HCEC 1CT (cell line): ENCODE results near the gene FRMPD2.

Experiments
- DNase-seq: peaks from one replicate; pipeline ENCODE4 v3.0.0-alpha.2; 2017

Gene FRMPD2, protein sequence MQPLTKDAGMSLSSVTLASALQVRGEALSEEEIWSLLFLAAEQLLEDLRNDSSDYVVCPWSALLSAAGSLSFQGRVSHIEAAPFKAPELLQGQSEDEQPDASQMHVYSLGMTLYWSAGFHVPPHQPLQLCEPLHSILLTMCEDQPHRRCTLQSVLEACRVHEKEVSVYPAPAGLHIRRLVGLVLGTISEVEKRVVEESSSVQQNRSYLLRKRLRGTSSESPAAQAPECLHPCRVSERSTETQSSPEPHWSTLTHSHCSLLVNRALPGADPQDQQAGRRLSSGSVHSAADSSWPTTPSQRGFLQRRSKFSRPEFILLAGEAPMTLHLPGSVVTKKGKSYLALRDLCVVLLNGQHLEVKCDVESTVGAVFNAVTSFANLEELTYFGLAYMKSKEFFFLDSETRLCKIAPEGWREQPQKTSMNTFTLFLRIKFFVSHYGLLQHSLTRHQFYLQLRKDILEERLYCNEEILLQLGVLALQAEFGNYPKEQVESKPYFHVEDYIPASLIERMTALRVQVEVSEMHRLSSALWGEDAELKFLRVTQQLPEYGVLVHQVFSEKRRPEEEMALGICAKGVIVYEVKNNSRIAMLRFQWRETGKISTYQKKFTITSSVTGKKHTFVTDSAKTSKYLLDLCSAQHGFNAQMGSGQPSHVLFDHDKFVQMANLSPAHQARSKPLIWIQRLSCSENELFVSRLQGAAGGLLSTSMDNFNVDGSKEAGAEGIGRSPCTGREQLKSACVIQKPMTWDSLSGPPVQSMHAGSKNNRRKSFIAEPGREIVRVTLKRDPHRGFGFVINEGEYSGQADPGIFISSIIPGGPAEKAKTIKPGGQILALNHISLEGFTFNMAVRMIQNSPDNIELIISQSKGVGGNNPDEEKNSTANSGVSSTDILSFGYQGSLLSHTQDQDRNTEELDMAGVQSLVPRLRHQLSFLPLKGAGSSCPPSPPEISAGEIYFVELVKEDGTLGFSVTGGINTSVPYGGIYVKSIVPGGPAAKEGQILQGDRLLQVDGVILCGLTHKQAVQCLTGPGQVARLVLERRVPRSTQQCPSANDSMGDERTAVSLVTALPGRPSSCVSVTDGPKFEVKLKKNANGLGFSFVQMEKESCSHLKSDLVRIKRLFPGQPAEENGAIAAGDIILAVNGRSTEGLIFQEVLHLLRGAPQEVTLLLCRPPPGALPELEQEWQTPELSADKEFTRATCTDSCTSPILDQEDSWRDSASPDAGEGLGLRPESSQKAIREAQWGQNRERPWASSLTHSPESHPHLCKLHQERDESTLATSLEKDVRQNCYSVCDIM (N-terminal part only)

DNA sequence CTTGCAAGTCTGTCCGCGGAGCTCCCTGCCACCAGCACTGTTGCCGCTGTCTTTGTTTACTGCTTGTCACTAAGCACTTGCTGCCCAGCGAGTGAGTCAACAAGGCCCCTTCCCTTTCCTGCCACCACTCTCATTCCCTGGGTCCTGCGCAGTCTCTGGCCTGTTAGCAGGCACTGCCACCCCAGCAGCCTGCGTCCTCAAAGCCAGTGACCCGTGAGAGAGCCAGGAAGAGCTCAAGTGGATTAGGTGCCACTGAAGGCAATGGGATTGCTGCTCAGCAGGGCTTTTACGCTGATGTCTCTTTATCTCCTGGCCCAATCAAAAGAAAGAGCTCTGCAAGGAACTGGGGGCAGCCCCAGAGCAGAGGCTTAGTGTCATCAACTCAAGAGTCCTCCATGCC lies at the start of gene FRMPD2:
TSS of gene FRMPD2 (minus strand) at position 61 of the 400 bp plus-strand sequence. CDS start 129 bp downstream, outside the sequence.
- no peak for DNase-seq

DNA sequence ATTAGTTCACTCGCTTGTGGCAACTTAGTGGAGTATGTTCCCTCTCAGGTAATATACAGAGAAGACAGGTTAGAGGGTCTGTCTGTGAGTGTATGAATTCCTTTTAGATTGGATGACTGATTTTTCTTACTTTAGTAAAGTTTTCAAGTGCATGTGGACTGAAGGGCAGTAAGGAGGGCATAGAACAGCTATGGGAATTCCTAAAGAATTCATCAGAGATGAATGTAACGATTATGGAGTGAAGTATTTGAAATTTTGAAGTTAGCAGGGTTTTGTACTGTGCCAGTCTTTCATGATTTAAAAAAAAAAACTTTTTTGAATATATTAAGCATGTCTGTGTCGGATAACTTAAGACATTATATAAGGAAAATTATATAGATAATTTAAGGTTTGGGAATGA lies 47.5 kb upstream of the FRMPD2 start:
- peak; percentile 15 for DNase-seq

DNA sequence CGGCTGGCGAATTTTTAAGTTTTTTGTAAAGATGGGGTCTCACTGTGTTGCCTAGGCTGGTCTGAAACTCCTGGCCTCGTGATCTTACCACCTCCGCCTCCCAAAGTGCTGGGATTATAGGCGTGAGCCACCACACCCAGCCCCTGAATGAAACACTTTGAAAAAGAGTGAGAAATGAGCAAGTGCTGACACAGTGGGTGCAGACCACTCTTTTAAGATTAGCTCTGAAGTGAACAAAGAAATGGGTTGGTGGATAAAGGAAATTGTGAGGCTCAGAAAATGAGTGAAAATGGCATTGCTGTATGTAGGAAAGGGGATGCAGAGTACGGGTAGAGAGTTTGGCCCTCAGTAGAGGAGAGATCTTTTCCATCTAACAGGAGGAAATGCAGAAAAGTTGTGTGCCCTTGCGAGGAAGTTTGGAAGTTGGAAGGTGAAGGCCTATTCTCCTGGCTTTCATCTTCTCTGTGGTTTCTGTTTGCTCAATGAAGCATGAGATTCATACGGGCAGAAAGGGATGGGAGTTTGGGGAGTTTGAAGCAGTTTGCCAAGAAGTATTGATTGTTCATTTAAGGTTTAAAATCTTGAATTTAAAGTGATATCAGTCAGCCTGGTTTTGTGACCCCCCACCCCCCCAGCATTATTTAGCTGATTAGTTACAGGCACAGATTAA lies 43.0 kb upstream of the FRMPD2 start:
- no peak for DNase-seq

DNA sequence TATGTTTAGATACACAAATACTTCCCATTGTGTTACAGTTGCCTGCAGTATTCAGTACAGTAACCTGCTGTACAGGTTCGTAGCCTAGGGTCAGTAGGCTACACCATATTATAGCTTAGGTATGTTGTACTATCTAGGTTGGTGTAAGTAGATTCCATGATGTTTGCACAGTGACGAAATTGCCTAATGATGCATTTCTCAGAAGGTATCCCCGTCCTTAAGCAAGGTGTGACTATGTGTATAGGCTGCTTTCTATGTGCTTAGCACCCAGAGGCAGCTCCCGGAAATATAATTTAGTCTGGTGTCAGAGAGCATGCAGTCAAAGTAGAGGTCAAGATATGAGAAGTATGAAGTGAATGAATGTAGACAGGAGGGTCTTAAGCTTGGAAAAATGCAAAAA lies 41.7 kb upstream of the FRMPD2 start:
- no peak for DNase-seq

DNA sequence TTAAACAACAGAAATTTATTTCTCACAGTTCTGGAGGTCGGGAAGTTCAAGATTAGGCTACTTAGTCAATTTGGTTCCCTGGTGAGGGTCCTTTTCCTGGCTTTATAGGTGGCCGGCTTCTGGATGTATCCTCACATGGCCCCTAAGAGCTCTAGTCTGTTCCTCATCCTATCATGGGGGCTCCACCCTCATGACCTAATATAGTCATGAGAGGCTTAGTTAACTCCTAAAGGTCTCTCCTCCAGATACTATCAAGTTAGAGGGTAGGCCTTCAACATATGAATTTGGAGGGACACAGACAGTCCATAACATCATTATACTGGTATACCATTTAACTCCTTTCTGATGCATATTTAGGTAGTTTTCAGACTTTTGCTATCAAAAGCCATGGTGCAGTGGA lies 39.6 kb upstream of the FRMPD2 start:
- no peak for DNase-seq

DNA sequence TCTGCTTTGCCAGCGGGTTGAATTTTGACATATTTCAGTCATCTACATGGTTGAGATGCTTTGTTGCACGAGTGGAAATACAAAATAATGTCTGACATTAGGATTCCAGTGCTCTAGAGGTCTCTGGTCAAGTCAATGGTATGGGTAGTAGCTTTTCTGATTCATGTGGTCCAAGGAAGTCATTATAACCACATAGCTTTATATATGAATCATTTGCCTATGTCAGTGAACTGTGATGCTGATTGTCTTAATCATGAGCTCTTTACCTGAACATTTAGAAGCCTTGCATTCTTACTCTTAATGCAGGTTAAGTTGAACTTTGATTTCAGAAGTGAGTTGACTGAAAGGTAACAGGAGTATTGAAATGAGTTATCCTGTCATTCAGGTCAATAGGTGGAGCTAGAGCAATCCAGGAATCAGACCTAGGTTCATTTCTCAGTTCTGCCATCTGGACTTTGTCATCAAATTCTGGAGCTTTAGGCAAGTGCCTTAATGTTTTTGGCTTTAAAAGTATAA lies 35.3 kb upstream of the FRMPD2 start:
- peak; percentile 78 for DNase-seq

DNA sequence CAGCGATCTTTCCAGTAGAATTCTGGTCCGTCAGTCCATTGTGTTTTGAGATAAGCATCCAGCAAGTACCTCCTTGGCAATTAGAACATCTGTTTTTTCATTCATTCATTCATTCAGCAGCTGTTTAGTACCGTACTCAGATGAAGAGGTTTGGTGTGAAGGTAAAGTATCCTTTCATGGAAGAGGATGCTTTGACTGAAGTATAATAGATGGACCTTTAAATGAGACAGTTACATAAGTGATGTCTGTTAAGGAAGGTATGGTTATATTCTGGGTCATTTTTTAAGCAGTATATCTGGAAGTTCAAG lies 33.2 kb upstream of the FRMPD2 start:
- DNase-seq = no peak

DNA sequence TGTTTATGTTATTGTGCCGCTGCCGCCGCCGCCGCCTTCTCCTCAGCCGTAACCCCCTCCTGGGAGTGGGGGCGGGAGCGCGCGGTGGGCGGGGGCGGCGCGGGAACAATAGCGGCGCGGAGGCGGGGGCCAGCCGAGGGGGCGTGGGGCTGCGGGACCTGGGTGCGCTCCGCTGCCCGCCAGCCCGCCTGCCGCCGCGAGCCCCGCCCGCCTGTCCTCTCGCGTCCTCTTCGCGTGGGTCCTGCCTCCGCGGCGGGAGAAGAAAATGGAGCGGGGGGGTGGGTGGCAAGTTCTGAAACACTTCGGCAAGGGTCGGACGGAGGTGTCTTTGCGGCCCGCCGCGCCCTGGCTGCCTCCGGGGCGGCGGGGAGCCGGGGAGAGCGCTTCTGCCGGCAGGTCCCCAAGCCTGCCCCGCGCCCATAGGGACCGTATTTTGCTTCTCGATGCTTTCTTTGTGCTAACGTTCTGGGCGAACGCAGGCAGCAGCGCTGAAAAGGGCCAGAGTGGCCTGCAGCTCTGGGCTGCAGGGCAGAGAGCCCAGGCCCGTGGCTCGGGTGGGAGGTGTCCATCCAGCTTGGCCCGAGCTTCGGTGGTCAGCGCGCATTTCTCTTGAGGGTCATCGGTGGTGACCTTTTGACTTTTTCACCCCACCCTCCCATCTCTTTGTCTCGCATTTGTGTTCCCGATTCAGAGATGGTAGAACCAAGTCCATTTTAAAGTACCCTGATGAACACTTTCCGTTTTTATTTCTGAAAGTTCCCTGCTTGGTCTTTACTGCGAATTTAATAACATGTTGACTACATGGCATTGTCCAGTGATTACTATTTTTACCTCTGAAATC lies 32.6 kb upstream of the FRMPD2 start:
- peak; percentile 35 for DNase-seq

DNA sequence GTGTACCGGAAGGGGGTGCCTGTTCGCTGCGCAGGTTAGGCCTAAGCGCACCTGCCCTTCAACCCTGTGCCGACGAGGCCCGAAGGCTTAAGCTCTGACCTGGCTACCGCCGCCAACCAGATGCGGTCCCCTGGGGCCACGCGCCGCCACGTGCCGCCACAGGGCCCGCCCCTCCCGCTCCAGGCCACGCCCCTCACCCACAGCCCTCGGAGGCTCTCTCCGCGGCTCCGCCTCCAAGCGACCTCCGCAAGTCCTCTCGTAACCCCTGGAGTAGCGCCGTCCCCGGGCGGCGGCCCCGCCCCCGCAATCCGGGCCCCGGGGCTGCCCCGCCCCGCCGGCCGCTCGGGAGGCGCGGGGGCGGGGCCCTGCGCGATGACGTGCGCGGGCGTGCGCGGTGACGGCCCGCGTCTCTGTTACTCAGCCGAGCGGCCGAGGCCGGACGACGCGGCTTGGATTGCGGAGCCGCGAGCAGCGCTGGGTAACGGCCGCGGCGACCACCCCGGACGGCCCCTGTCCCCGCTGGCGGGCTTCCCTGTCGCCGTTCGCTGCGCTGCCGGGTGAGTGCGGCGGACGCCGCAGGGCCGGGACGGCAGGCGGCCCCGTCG lies 31.9 kb upstream of the FRMPD2 start, which contains the start of gene MAPK8:
TSS of gene MAPK8 (plus strand) at position 413 of the 605 bp plus-strand sequence. CDS start 94,984 bp downstream, outside the sequence.
- DNase-seq = peak; percentile 80

DNA sequence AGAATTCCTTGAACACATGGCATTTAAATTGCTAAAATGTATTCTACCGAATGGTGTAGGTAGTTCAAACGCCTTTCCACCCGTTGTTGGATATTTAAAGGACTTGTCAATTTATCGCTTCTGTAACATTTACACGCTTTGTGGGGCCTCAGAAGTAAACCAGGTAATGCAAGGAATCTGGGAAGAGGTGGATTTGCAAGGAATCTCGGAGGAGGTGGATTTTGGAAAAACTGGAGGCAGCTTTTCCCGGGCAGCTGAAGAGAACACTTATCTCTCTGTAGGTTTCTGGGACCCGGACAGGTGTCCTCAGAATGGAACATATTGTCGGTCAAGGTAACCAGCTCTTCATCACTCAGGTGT lies 31.4 kb upstream of the FRMPD2 start:
- no peak for DNase-seq

DNA sequence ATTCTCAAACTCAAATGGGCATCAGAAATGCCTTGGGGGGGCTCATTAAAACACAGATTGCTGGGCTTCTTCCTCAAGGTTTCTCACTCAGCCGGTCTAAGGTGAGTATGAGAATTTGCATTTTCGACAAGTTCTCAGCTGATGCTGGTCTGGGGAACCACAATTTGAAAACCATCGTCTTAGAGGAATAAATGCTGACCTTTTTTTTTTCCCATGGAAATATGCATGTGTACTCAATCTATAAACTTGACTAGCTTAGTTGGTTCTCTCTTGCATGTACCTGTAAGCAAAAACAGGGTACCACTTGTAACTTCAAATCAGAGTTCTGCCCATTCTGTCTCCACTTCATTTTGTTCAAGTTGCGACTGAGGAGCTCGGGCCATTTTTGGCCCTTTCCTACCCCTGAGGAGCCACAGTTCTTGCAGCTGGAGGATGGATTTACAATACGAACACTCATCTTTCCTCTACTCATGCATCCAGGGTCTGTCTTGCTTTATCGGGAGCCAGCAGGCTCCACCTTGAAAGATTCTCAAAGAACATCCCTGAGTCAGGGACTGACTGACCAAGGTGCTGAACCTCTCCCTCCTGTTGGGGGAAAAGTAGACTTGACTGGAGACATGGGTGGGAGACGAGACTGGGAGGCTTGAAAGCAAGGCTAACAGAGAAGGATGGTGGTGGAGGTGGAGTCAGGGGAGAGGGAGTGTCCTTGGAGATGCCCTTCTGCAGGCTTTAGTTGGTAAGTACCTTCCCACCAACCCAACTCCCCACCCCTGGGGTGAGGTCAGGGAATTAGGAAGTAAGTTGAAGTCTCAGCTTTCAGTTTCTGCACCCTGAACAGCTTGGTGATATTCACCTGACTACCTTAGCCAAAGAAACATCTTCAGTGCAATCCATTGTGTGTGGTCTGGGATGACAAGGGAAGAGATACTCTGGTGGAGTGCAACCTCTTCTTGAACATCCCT lies 28.3 kb upstream of the FRMPD2 start:
- no peak for DNase-seq

DNA sequence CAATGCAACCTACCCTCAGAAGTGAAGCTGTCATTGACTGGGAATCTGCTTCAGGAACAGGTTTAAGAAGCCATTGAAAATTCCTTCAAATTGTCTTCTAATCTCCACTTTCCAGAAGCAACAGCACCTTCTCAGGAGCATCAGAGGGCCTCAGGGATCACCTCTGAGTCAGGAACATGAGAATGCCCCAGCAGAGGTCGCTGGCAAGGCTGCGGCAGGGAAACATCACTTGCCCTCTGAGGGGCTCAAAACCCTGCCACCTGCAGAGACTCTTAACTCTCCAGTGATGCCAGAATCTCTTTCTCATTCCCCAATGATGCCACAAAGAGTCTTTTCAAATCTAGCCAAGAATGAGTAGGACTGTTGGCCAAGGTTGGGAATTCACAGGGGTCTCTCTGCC lies 26.1 kb upstream of the FRMPD2 start:
- no peak for DNase-seq

DNA sequence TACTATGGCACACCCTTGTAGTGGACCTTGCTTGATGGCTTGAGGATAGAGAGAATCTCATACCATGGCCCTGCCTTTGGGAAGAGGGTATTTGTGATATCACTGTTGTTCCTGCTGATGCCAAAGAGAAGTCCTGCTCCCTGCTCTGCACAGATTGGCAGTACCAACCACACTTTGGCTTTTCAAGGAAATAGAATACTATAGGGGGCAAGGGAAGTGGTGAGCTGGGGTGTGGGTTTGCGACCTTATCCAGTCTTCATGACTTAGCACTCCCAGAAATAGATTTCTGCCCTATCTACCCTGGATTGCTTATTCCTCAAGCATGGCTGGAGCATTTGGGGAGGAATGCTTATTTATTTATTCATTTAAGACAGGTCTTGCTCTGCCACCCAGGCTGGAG lies 25.2 kb upstream of the FRMPD2 start:
- DNase-seq = no peak

DNA sequence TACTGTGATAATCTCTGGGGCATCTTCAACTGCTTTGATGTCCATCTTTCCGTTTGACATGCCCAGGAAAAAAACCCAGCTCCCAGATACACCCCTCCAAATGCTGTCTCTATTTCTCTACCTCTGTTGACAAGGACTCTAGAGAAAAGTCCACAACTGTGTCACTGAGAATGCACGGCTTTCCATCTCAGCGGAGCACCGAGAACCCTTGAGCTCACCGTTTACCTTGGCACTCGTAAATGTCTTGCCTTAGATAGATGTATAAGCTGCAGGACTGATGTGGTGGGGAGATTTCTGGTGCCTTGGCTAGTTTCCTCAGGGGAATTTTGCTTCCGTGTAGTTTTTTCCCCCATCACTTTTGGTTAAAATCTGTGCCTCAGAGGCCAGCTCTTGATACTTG lies 24.6 kb upstream of the FRMPD2 start:
- DNase-seq = no peak

DNA sequence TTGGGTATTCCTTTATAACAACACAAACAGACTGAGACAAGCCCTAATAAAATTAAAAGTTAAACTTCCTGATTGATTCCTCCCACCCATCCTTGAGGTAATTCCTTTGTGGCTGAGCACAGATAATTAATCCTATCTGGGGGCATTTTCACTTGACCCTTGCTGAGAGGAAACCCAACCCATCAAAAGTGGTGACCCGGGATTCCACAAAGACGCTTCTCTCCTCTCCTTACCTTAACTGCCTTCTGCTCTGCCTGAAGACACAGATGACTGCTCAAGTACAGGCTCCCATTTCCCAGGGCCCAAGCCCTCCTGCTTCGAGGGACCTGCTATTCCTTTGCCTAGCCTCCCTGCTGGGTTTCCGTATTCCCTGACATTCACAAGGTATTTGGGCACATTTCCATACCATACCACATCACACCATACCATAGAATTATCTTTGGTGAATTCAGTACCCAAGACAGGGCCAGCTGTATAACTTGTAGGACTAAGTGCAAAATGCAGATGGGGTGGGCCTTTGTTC lies 22.1 kb upstream of the FRMPD2 start:
- no peak for DNase-seq

DNA sequence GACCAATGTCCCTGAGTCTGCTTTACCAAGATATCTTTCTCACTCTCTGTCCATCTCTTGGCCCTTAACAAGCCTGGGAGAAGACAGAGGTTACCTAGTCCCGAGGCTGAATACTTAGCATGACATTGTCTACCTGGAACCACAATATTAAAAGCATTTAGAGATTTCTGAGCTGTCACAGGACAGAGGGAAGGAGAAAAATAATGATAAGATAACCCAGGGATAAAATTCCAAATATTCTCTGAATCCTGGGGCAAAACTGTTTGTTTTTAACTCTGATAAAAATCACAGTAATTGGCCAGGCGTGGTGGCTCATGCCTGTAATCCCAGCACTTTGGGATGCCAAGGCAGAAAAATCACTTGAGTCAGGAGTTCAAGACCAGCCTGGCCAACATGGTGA lies 19.9 kb upstream of the FRMPD2 start:
- DNase-seq = no peak

DNA sequence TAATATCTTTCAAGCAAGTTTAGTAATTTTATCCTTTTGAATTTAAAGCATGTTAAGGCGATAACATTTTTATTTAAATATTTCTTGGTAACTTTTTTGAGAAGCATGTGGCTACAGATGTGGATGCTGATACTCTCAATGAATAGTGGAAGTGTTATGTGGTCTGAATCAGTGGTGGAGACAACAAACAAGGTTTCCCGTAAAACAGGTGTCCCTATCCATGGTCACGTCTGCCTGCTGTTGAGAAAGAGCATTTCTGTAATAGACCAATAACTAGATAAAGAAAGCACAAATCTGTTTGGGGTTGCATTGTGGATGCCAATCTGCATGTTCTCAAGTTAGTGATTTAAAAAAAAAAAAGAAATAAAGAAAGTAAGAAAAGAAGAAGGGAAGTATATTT lies 18.1 kb upstream of the FRMPD2 start:
- no peak for DNase-seq

DNA sequence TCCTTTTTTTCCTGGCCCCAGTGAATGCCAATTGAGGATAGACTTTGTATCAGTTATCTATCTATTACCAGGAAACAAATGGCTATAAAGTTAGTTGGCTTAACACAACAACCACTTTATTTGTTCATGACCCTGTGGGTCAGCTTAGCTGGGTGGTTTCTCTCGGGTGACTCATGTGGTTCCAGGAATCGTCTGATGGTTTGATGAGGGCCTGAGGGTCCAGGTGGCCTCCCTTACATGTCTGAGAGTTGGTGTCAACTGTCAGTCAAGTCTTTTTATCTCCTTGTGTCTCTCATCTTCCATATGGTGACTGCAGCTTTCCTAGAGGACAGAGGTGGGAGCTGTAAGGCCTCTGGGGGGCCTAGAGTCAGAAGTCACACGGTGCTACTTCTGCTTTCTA lies 16.7 kb upstream of the FRMPD2 start:
- DNase-seq = no peak

DNA sequence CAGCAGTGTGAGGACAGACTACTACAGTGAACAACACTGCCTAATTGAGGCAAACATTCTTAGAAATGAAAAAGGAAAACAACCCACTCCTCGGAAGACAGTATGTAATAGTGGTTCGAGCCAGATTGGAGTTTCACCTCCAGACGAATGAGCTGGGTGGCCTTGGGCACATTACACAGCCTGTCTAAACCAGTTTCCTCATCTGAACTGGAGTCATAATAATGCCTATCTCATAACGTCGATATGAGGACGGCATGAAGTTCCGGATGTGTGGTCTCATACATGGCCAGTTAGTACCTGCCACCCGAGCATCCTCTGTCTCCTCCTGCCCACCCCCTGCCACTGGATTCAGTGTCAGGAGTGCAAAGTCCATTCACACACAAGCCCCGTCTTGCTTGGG lies 15.8 kb upstream of the FRMPD2 start:
- no peak for DNase-seq
